Muscle layer of colon (tissue), 2 donors: Measurements from ENCODE around the gene LITAFD.
"Not testable (repeated sequence)": the region's sequence is repeated elsewhere in the genome, so short reads cannot be mapped to it uniquely, and the experiment has no call there.

ENCODE experiments used
- H3K27ac ChIP-seq: one replicate; pipeline ENCODE4 v1.7.0; 2013; ENCODE audit warnings: low read depth, mild to moderate bottlenecking, low read length, moderate library complexity
- H3K27me3 ChIP-seq, 2 donors: one replicate each; pipeline ENCODE4 v1.7.0; 2013; ENCODE audit warnings: low read length in 2 of 2, mild to moderate bottlenecking in 2 of 2; ENCODE audit not compliant: insufficient read depth in 2 of 2, control insufficient read depth in 1 of 2
- H3K36me3 ChIP-seq: one replicate; pipeline ENCODE4 v1.7.0; 2013; ENCODE audit warnings: mild to moderate bottlenecking, low read length; ENCODE audit not compliant: insufficient read depth
- H3K4me1 ChIP-seq: one replicate; pipeline ENCODE4 v1.7.0; 2013; ENCODE audit warnings: mild to moderate bottlenecking, low read length; ENCODE audit not compliant: insufficient read depth
- H3K4me3 ChIP-seq, 2 donors: one replicate each; pipeline ENCODE4 v1.7.0; 2013; ENCODE audit warnings: low read length in 2 of 2, low read depth in 1 of 2, mild to moderate bottlenecking in 1 of 2, moderate library complexity in 1 of 2
- H3K9ac ChIP-seq: one replicate; pipeline ENCODE4 v1.7.0; 2013; ENCODE audit warnings: low read length
- H3K9me3 ChIP-seq: one replicate; pipeline ENCODE4 v1.7.0; 2013; ENCODE audit warnings: mild to moderate bottlenecking, low read length
- donor health status: abdominal sarcoma.
- donor health status: Adenocarcinoma of cecum.

Gene LITAFD

DNA sequence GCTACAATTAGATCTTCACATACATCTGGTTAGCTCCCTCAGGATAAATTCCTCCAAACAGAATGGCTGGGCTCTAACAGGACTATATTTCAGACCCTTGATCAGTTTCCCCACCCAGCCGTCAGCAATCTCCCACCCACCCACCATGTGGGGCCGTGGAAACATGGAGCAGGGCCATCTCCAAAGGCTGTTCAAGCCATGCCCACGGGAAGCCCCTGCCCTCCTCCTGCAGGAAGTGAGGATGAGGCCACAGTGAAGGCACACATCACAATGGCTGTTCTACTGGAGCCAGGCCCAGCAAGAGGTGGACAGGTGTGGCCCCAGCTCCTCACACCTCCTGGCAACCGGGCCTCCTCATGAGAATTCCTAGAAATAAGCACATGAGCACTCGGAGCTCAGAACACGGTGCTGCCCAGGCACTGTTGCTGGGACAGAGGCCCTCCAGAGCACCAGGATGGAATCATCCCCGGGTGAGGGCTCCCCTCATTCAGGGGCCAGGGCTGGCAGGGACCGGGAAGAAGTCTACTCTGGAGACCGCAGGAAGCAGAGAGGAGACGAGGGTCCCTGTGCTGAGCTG lies at the start of gene LITAFD:
Gene LITAFD (plus strand): TSS at position 311 of the 577 bp plus-strand sequence. CDS start 2,005 bp downstream, outside the sequence.
- peaks cover 0 to 22% of the 10 kb centered on the region in 2 donors for H3K27me3 ChIP-seq
- peaks cover 9% of the 10 kb centered on the region for H3K4me1 ChIP-seq

DNA sequence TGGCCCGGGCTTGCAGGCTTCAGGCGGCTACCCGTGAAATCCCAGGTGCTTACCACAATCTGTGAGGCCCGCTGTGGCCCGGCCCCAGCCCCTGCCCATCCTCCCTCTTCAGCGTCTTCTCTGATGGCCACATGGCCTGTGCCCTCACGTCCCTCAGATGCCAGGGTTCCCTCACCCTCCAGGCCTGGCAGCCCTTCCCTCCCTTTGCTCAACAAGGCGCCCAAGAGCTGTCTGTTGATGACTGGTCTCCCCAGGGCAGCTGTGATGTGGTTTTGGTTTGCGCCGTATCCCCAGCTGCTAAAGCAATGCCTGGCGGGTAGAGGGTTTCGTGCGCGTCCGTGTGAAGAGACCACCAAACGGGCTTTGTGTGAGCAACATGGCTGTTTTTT lies 49.4 kb upstream of the LITAFD start:
- Histone ChIP-seq H3K4me1 (no peaks in the 10 kb centered on the region), H3K9ac (no peak overlapping the region), H3K36me3 (peaks cover 11% of the 10 kb centered on the region), H3K9me3 (no peaks in the 10 kb centered on the region), H3K4me3 (no peak overlapping the region), H3K27me3 (no peaks in the 10 kb centered on the region), H3K27ac (no peak overlapping the region)

More for the DNA sequence above, at the start of gene LITAFD:
- H3K4me3 ChIP-seq: no peak within 1 kb of the TSS
- no peaks in the 10 kb centered on the region for H3K9me3 ChIP-seq
- H3K9ac ChIP-seq: no peak within 1 kb of the TSS
- no peaks in the 10 kb centered on the region for H3K36me3 ChIP-seq
- no peak within 1 kb of the TSS for H3K27ac ChIP-seq

GRCh38 chr16:8836797-8837196 lies 45.4 kb upstream of the LITAFD start:
- H3K27ac ChIP-seq, H3K9me3 ChIP-seq, H3K9ac ChIP-seq, H3K4me3 ChIP-seq, H3K36me3 ChIP-seq, H3K4me1 ChIP-seq, H3K27me3 ChIP-seq: not testable (repeated sequence)

DNA sequence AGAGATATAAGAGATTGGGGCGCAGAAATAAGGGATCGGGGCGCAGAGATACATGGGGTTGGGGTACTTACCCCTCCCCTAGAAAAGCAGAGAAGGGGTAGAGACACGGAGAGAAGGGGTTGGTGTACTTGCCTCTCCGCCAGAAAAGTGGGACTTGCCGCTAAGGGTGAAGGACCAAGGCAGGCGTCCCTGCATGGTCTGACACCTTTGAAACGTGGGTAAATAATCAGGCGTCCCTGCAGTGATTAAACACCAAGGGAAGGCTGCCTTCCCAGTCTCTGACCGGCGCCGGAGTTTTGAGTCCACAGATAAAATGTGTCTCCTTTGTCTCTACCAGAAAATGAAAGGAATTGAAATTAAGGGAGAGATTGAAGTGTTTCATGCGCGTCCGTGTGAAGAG lies 44.6 kb upstream of the LITAFD start:
- H3K27ac ChIP-seq, H3K4me3 ChIP-seq, H3K36me3 ChIP-seq, H3K9me3 ChIP-seq, H3K9ac ChIP-seq, H3K4me1 ChIP-seq, H3K27me3 ChIP-seq: not testable (repeated sequence)

DNA sequence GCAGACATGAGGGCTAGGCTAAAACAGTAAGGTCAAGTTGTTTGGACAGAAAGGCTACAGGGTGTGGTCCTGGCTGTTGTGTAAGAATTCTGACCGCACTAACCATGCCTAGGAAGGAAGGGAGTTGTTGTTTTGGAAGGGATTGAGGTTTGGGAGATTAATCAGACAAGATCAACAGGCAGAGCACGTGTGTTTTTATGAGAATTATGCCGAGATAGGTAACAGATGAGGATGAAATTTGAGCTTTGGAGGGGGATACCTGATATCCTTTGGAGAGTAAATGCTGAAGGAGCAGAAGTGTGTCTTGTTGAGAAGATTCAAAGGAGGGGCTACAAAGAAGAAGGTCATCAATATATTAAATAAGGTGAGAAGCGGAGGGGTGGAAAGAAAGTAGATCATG lies 40.1 kb upstream of the LITAFD start:
- not testable (repeated sequence) for H3K27me3 ChIP-seq, H3K27ac ChIP-seq, H3K9ac ChIP-seq, H3K36me3 ChIP-seq, H3K4me1 ChIP-seq, H3K9me3 ChIP-seq, H3K4me3 ChIP-seq

GRCh38 chr16:8843296-8843695 lies 38.9 kb upstream of the LITAFD start:
- not testable (repeated sequence) for H3K27me3 ChIP-seq, H3K9me3 ChIP-seq, H3K4me1 ChIP-seq, H3K9ac ChIP-seq, H3K27ac ChIP-seq, H3K36me3 ChIP-seq, H3K4me3 ChIP-seq

- no peak overlapping the region for H3K4me3 ChIP-seq
- H3K27me3 ChIP-seq: no peaks in the 10 kb centered on the region
- peaks cover 12% of the 10 kb centered on the region for H3K36me3 ChIP-seq
- no peak overlapping the region for H3K9ac ChIP-seq
- H3K9me3 ChIP-seq: no peaks in the 10 kb centered on the region
- peaks cover 6% of the 10 kb centered on the region for H3K4me1 ChIP-seq
- no peak overlapping the region for H3K27ac ChIP-seq
Observed at GRCh38 chr16:8845699-8846298, 36.4 kb upstream of the LITAFD start.

DNA sequence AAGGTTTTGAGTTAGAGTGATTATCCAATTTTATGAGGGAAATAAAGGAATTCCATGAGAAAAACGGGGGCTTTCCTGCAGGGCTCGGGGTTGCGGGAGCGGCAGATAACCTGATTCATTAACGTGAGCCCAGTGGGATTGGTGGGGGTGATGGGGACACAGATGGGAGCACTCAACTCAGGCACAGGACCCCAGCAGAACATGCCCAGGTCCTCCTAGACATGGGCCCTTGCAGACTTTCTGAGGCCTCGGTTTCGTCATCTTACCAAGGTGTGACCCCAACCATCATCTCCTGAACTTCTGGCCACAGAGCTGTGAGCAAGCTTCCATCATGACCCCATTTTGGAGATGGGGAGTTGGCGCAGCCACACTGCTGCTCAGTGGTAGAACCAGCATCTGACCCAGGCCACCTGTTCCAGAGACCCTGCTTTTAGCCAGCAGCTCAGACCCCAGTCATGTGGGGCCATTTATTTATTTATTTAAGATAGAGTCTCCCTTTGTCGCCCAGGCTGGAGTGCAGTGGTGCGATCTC lies 35.7 kb upstream of the LITAFD start:
- no peak overlapping the region for H3K4me3 ChIP-seq
- H3K36me3 ChIP-seq: peaks cover 12% of the 10 kb centered on the region
- H3K9ac ChIP-seq: no peak overlapping the region
- no peaks in the 10 kb centered on the region for H3K9me3 ChIP-seq
- peaks cover 6% of the 10 kb centered on the region for H3K4me1 ChIP-seq
- H3K27ac ChIP-seq: no peak overlapping the region
- no peaks in the 10 kb centered on the region for H3K27me3 ChIP-seq

- Histone ChIP-seq H3K27me3 (no peaks in the 10 kb centered on the region), H3K4me3 (no peak overlapping the region), H3K36me3 (peaks cover 12% of the 10 kb centered on the region), H3K9ac (no peak overlapping the region), H3K4me1 (peaks cover 6% of the 10 kb centered on the region), H3K9me3 (no peaks in the 10 kb centered on the region), H3K27ac (no peak overlapping the region)
Observed at GRCh38 chr16:8847145-8847544, 35.0 kb upstream of the LITAFD start.

- Histone ChIP-seq H3K4me3 (no peak overlapping the region), H3K27ac (no peak overlapping the region), H3K4me1 (peaks cover 6% of the 10 kb centered on the region), H3K9me3 (no peaks in the 10 kb centered on the region), H3K27me3 (no peaks in the 10 kb centered on the region), H3K9ac (no peak overlapping the region), H3K36me3 (peaks cover 12% of the 10 kb centered on the region)
Observed at GRCh38 chr16:8847623-8848022, 34.5 kb upstream of the LITAFD start.

DNA sequence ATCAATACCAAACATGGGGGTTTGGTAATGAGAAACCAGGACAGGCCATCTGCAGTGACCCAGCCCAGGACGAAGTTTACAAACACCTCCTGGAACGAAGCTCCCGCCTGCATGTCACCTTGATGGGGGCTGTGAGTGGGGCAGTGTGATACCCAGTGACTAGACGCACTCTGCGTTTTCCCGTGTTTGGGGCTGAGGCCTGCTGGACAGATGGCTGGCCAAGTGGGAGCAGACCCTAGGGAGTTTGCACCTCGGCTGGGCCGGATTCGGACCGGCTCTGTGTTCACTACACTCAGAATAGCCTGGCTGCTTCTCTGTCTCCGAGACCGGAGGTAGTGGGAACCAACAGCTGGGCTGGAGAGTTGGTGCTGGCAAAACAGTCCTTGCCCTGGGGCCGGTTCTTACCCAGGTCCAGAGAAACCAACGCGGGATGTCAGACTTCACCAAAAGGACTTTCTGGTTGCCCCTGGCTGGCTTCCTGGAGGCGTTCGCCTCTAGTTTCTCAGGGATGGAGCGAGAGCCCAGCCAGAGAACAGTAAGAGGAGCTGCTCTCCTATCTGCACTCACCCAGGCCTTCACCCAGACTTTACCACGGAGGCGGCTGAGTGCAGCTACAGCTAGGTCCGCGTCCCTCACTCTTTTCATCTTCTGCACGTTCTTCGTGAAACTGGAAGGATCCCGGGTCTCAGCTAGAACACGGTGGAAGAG lies 33.8 kb upstream of the LITAFD start:
- H3K36me3 ChIP-seq: peaks cover 12% of the 10 kb centered on the region
- H3K27me3 ChIP-seq: no peaks in the 10 kb centered on the region
- no peak overlapping the region for H3K9ac ChIP-seq
- peaks cover 6% of the 10 kb centered on the region for H3K4me1 ChIP-seq
- H3K9me3 ChIP-seq: no peaks in the 10 kb centered on the region
- H3K4me3 ChIP-seq: no peak overlapping the region
- H3K27ac ChIP-seq: no peak overlapping the region
